Measurements from ENCODE around the gene STK32C. TPM values are rescaled to one million over a fixed set of nuclear protein-coding genes. Genes with fewer than 3 reads are reported as not detected.
A peak's percentile ranks its signal among the peaks of the same experiment; 100 is the strongest.
"Not testable (repeated sequence)": the region's sequence is repeated elsewhere in the genome, so short reads cannot be mapped to it uniquely, and the experiment has no call there.

Gene STK32C
- 10 to 100 TPM in 6 of 8 experiments, 1 to 10 TPM in 2; 7.3 to 31.0 (median 22.7) TPM for total RNA-seq

DNA sequence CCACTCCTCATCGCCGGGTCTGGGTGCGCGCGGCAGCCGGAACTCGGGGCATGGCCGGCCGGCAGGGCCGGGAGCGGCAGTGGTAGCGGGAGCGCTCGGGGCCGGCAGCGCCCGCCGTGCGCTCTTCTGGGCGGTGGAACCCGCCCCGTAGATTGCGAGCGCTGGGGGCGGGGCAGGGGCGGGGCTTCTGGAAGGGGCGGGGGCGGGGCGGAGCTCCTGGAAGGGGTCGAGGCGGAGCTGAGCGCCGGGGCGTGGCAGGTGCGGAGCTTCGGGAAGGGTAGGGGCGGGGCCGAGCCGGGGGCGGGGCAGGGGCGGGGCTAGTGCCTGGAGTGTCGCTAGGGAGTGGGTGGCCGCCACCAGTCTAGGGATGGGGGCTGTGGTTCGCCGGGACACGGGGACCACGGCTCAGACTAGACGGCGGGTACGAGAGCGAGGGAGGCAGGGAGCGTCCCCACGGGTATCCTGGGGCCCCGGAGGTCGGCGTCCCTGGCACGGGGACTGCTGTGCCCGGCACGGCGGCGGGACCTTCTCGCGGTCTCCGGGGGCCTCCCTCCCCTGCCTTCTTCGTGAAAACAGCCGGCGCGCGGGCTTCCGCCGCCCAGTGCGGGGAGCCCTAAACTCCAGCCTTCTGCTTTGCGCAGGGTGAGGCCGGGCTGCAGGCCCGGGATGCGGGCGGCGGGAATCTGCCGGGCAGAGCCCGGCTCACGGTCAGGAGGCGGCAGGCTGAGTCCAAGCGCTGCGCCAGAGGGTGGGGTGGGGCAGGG, at the start of gene STK32C:
STK32C (minus strand) TSS at position 128 of the 764 bp plus-strand sequence; CDS start at position 11, 117 bp downstream.
- peak within 1 kb of the TSS; percentile 67 to 89 (median 81) for H3K4me3 ChIP-seq
- H3K27ac ChIP-seq: peak within 1 kb of the TSS; percentile 18 to 63
- WGBS, 10 experiments: no CpG with 5 or more reads among the region's 84 CpGs
- H3K4me1 ChIP-seq (replicated peaks in 1 of 2): peaks cover 28 to 31% of the 10 kb centered on the region in 2 donors
- in situ Hi-C loops (cut with MboI; ENCODE audit: low pct_unique_long_range_greater_than_20kb in 2 of 9, low sequenced_read_pairs in 9 of 9, unreplicated experiment in 9 of 9): no loop called here
- ATAC-seq (replicated peaks in 6 of 8): peak; percentile 71 to 85 (median 75)

DNA sequence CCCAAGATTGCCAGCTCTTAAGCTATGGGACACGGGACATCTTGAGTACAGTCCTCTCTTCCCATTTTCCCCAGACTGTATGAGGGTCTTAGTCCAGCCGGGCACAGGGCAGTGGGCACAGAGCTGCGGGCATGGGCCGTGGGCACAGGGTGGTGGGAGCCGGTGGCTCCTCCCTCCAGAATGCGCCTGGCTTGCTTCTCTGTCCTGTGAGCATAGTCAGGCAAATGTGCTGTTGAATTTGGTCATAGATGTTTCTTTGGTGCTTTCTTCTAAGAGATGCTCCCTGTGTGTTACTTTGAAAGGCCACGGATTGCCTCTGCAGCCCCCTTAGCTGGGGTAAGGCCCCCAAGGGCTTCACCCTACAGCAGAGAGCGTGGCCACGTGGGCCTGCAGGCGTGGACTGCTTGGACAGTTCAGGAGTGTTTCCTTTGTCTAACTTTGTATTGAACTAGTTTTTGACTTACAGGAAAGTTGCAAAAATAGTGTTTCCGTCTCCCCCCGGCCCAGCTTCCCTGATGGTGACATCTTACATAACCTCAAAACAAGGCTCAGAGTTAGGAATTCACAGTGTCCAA, 49.0 kb upstream of the STK32C start:
- Histone ChIP-seq H3K27ac (no peak overlapping the region), H3K4me1 (replicated peaks in 1 of 2) (peaks cover 0 to 11% of the 10 kb centered on the region in 2 donors), H3K4me3 (no peak overlapping the region)
- ATAC-seq (replicated peaks in 6 of 8): no peak
- in situ Hi-C loops (cut with MboI; ENCODE audit: low pct_unique_long_range_greater_than_20kb in 2 of 9, low sequenced_read_pairs in 9 of 9, unreplicated experiment in 9 of 9): loop anchor here in 1 of 9 experiments (10.0 kb wide), 1 partner anchor 132 kb away; no protein-coding TSS in a partner anchor
- 80 to 100% (median 96%) methylated on average over 2 to 6 of the region's 12 CpGs; no CpG with 5 or more reads in 4 of the 10 experiments for WGBS, 10 experiments

DNA sequence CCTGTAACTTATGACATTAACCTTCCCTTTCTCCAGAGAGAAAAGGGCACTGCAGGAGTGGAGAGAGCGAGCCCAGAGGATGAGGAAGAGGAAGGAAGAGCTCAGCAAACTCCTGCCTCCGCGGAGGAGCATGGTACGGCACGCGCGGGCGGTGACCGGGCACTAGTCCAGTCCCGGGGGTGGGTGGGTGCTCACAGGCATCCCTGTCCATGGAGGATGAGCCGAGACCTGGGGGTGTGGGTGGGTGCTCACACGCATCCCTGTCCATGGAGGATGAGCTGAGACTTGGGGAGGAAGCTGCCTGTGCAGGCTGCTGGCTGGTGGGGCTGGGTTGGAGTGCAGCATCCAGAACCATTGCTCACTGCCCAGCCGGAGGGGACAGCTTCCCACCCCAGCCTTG, 48.0 kb upstream of the STK32C start:
- 80 to 100% (median 100%) methylated on average over 1 to 2 of the region's 13 CpGs; no CpG with 5 or more reads in 7 of the 10 experiments for WGBS, 10 experiments
- Histone ChIP-seq H3K27ac (no peak overlapping the region), H3K4me1 (replicated peaks in 1 of 2) (peaks cover 0 to 13% of the 10 kb centered on the region in 2 donors), H3K4me3 (no peak overlapping the region)
- in situ Hi-C loops (cut with MboI; ENCODE audit: low pct_unique_long_range_greater_than_20kb in 2 of 9, low sequenced_read_pairs in 9 of 9, unreplicated experiment in 9 of 9): loop anchor here in 1 of 9 experiments (10.0 kb wide), 1 partner anchor 131 kb away; no protein-coding TSS in a partner anchor
- no peak for ATAC-seq (replicated peaks in 6 of 8)

DNA sequence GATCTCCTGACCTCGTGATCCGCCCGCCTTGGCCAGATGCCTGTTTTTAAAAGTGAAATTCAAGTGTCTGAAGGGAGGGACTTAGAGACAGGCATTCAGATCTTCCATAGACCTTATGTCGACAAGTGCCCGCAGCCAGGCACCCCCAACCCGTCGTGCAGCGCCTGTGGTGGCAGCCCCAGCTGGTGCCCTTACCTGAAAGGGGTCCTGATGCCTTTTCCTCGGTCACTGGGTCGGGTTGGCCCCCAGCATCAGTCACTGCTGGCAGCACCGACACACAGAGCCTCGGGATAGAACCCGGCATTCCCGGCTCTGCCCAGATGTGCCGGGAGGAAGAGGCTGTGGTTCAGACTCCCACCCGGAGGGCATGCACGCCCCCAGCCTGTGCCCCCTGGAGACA, 47.5 kb upstream of the STK32C start:
- Histone ChIP-seq H3K4me1 (replicated peaks in 1 of 2) (peaks cover 0 to 13% of the 10 kb centered on the region in 2 donors), H3K27ac (no peak overlapping the region), H3K4me3 (no peak overlapping the region)
- in situ Hi-C loops (cut with MboI; ENCODE audit: low pct_unique_long_range_greater_than_20kb in 2 of 9, low sequenced_read_pairs in 9 of 9, unreplicated experiment in 9 of 9): loop anchor here in 1 of 9 experiments (10.0 kb wide), 1 partner anchor 130 kb away; no protein-coding TSS in a partner anchor
- 60 to 100% (median 83%) methylated on average over 1 to 5 of the region's 17 CpGs; no CpG with 5 or more reads in 4 of the 10 experiments for whole genome bisulfite sequencing, 10 experiments
- ATAC-seq (replicated peaks in 6 of 8): no peak

DNA sequence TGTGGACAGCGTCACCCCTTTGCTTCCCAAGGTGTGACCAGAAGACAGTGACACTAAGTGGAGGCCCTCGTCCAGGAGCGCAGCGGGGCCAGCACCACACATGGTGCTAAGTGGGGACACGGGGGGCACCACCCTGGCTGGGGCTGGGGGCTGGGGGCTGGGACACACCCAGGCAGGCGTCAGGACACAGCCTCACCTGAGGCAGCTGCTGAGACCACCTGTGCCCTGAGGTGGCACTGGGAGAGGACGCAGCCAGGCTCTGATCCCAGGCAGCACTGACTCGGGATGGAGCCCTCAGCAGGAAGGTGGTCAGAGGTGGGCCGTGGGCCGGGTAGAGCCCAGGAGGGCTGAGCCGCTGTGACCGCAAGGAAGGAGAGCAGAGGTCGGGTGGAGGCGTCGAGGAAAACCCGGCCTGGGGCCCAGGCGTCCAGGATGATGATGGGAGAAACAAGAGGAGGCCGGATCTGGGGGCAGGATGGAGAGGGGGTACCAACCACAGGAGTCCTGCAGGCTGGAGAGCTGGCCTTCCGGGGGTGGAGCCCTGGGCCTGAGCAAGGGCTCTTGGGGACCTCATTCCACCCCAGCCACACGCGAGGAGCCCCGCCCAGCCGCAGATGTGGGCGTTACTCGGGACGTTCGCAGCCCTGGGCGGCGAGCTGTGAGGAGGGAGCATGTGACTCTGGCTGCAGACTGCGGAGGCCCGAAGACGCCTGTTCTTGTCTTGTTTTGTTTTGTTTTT, 46.8 kb upstream of the STK32C start:
- ATAC-seq (replicated peaks in 6 of 8): peak in 6 of 8 experiments; percentile 9 to 58 (median 38)
- in situ Hi-C loops (cut with MboI; ENCODE audit: low pct_unique_long_range_greater_than_20kb in 2 of 9, low sequenced_read_pairs in 9 of 9, unreplicated experiment in 9 of 9): loop anchor here in 1 of 9 experiments (10.0 kb wide), 1 partner anchor 130 kb away; no protein-coding TSS in a partner anchor
- 77 to 100% (median 85%) methylated on average over 1 to 8 of the region's 32 CpGs; no CpG with 5 or more reads in 6 of the 10 experiments for WGBS, 10 experiments
- Histone ChIP-seq H3K4me3 (no peak overlapping the region), H3K4me1 (replicated peaks in 1 of 2) (peaks cover 0 to 13% of the 10 kb centered on the region in 2 donors), H3K27ac (no peak overlapping the region)

DNA sequence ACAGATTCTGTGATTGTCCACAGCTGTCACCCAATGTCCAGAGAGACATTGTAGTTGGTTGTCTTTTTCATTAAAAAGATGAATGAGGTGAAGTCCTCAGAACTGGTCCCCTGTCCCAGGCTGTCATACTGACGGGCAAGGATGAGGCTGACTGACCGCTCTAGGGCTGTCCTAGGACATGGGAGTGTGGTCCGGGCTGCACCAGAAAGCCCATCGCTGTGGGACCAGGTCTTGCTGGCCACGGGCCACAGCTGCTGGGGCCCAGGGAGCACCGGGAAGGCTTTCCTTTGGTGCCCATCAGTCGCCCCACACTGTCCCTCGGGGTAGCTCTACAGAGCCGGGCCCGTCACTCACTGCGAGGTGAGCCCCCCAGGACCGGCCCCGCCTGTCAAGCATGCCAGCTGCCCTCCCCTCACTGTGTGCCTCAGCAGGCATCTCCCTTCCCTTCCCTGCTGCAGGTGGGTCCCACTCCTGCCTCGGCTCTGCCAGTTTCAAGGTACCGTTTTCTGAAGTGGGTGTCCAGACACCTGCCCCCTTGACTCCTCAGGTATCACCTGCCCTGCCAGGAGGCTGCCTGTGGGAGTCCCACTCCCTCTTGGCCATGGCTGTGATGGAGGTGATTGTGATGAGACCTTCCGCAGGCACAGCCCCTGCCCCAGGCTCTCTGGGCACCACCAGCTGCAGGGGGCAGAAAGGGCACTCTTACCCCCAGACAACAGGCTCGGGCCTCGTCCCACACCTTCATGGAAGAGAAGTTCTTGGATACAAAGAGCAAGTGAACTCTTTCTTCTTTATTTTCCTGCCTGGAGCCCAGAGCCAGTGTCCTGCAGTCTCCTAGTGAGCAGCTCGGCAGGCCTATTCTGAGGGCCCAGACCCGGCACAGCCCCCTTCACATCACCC, 46.0 kb upstream of the STK32C start:
- peak in 3 of 8 experiments; percentile 11 to 18 (median 15) for ATAC-seq (replicated peaks in 6 of 8)

DNA sequence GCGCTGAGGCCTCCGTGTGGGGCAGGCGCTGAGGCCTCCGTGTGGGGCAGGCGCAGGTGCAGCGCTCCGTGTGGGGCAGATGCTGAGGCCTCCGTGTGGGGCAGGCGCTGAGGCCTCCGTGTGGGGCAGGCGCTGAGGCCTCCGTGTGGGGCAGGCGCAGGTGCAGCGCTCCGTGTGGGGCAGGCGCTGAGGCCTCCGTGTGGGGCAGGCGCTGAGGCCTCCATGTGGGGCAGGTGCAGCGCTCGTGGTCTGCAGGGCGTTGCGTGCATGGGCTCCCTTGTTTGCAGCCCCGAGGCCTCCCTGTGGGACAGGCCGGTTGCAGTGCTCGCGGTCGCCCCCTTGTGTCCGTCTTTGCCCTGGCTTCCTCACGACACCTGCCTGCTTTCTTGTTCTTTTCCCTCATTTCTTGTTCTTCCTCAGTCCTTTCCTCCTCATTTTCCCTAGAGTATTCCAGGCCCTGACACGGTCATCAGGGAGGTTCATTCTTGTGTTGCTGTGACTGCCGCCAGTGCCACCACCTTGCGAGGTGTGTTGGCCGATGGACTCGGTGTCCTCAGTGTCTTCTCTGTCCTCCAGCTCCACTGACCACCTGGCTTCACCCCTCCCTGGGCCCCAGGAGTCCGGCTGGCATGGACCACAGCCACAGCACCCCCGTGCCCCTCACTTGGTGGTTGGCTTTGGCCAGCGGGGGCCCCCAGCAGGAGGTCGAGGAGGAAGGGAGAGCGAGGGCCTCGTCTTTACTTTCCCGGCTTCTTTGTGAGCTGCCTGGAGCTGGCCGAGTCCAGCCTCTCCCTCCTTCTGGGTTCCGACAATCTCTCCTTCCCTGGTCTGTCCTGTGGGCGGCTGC, 44.9 kb upstream of the STK32C start:
- WGBS, 10 experiments: 0 to 100% (median 44%) methylated on average over 1 to 12 of the region's 44 CpGs; no CpG with 5 or more reads in 5 of the 10 experiments
- H3K4me3 ChIP-seq: not testable (repeated sequence)
- ATAC-seq (replicated peaks in 6 of 8): peak; percentile 77 to 93 (median 86)
- in situ Hi-C loops (cut with MboI; ENCODE audit: low pct_unique_long_range_greater_than_20kb in 2 of 9, low sequenced_read_pairs in 9 of 9, unreplicated experiment in 9 of 9): loop anchor here in 1 of 9 experiments (10.0 kb wide), 1 partner anchor 128 kb away; no protein-coding TSS in a partner anchor
- Histone ChIP-seq H3K4me1 (replicated peaks in 1 of 2) (peaks cover 0 to 13% of the 10 kb centered on the region in 2 donors), H3K27ac (peak overlapping the region in 1 of 2 donors; percentile 6)

More for the DNA sequence above, 46.0 kb upstream of the STK32C start:
- Histone ChIP-seq H3K4me1 (replicated peaks in 1 of 2) (peaks cover 0 to 13% of the 10 kb centered on the region in 2 donors), H3K27ac (no peak overlapping the region), H3K4me3 (no peak overlapping the region)
- 79 to 100% (median 97%) methylated on average over 1 to 6 of the region's 20 CpGs; no CpG with 5 or more reads in 2 of the 10 experiments for WGBS, 10 experiments
- in situ Hi-C loops (cut with MboI; ENCODE audit: low pct_unique_long_range_greater_than_20kb in 2 of 9, low sequenced_read_pairs in 9 of 9, unreplicated experiment in 9 of 9): loop anchor here in 1 of 9 experiments (10.0 kb wide), 1 partner anchor 129 kb away; no protein-coding TSS in a partner anchor

DNA sequence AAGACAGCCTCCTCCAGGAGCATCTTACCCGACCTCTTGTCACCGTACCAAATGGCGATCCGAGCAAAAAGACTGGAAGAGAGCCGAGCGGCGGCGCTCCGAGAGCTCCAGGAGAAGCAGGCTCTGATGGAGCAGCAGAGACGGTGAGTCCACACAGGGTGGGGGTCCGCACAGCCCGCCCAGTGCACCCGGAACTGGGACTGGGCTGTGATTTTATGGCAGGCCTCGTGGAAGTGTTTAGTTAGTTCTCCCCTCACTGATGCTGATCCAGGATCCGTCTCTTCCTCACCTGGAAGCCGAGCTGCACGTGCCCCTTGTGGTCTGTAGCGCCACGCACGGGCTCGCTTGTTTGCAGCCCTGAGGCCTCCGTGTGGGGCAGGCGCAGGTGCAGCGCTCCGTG, 43.9 kb upstream of the STK32C start:
- in situ Hi-C loops (cut with MboI; ENCODE audit: low pct_unique_long_range_greater_than_20kb in 2 of 9, low sequenced_read_pairs in 9 of 9, unreplicated experiment in 9 of 9): loop anchor here in 1 of 9 experiments (10.0 kb wide), 1 partner anchor 127 kb away; no protein-coding TSS in a partner anchor
- no peak overlapping the region for H3K4me3 ChIP-seq
- 86 to 100% (median 94%) methylated on average over 1 to 11 of the region's 25 CpGs; no CpG with 5 or more reads in 4 of the 10 experiments for WGBS, 10 experiments
- peak in 1 of 8 experiments; percentile 37 for ATAC-seq (replicated peaks in 6 of 8)
- no peak overlapping the region for H3K27ac ChIP-seq
- H3K4me1 ChIP-seq (replicated peaks in 1 of 2): peaks cover 0 to 13% of the 10 kb centered on the region in 2 donors

DNA sequence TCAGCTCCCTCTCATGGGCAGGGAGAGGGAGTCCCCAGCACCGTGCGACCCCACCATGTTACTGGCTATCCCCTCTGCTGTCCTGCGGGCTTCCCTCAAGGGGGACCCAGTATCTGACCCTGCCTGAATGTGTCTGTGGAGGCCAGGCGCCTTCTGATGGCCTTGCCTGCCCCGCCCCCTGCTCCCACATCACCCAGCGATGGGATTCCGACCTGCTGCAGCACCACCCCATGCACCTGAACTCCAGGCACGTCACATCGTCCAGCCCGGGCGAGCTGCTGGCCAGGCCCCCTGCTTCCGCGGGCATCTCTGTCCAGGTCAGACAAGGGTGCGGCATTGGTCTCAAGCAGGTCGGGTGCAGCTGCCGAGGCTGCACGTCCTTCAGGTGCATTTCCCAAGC, 43.2 kb upstream of the STK32C start:
- Histone ChIP-seq H3K4me1 (replicated peaks in 1 of 2) (peaks cover 0 to 13% of the 10 kb centered on the region in 2 donors), H3K4me3 (no peak overlapping the region), H3K27ac (no peak overlapping the region)
- WGBS, 10 experiments: 60 to 93% (median 83%) methylated on average over 1 to 8 of the region's 17 CpGs; no CpG with 5 or more reads in 4 of the 10 experiments
- in situ Hi-C loops (cut with MboI; ENCODE audit: low pct_unique_long_range_greater_than_20kb in 2 of 9, low sequenced_read_pairs in 9 of 9, unreplicated experiment in 9 of 9): loop anchor here in 1 of 9 experiments (10.0 kb wide), 1 partner anchor 126 kb away; no protein-coding TSS in a partner anchor
- ATAC-seq (replicated peaks in 6 of 8): no peak

DNA sequence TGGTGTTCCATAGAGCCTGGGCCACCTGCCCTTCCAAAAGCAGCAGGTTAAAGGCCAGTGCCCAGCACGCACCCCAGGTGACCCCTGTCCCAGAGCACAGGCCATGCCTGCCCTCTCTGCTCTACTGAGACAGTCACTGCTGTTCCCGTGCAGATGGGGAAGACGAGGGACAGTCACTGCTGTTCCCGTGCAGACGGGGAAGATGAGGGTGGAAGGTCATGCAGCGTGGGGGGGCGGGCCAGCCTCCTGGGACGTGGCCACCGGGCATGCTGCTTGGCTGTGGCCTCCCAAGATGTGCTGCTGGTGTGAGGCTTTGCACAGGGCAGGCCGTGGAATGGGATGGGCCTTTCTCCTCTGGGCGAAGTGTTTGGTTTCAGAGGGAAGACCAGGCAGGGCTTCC, 42.6 kb upstream of the STK32C start:
- H3K4me1 ChIP-seq (replicated peaks in 1 of 2): peaks cover 0 to 13% of the 10 kb centered on the region in 2 donors
- H3K27ac ChIP-seq: no peak overlapping the region
- WGBS, 10 experiments: 70% methylated on average over 2 of the region's 11 CpGs; no CpG with 5 or more reads in 9 of the 10 experiments
- ATAC-seq (replicated peaks in 6 of 8): no peak
- no peak overlapping the region for H3K4me3 ChIP-seq
- in situ Hi-C loops (cut with MboI; ENCODE audit: low pct_unique_long_range_greater_than_20kb in 2 of 9, low sequenced_read_pairs in 9 of 9, unreplicated experiment in 9 of 9): loop anchor here in 1 of 9 experiments (10.0 kb wide), 1 partner anchor 126 kb away; no protein-coding TSS in a partner anchor

DNA sequence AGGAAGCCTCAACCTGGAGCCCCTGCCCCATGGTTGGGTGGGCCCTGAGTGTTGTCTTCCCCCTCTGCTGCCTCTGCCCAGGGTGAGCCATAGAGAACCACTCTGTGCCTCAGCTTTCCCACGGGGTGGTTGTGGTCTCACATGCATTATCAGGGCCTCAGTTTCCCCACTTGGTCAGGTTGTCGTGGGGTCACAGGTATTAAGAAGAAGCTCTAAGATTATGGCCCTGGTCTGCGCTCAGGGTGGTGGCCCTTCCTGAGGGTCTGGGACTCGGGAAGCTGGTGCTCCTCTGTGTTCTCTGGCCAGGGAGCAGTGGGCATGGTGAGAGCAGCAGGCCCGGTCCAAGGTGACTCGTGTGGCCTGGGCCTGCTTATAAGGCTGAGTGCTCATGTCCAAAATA, 42.0 kb upstream of the STK32C start:
- H3K27ac ChIP-seq: no peak overlapping the region
- no peak for ATAC-seq (replicated peaks in 6 of 8)
- H3K4me3 ChIP-seq: no peak overlapping the region
- H3K4me1 ChIP-seq (replicated peaks in 1 of 2): peaks cover 0 to 11% of the 10 kb centered on the region in 2 donors
- in situ Hi-C loops (cut with MboI; ENCODE audit: low pct_unique_long_range_greater_than_20kb in 2 of 9, low sequenced_read_pairs in 9 of 9, unreplicated experiment in 9 of 9): loop anchor here in 6 of 9 experiments (10.0 to 25.0 kb wide), 3 partner anchors 112 to 137 kb away; no protein-coding TSS in a partner anchor
- WGBS, 10 experiments: 80 to 93% (median 81%) methylated on average over 1 to 5 of the region's 6 CpGs; no CpG with 5 or more reads in 6 of the 10 experiments

Data from motor neuron (in vitro differentiated cells).